ENCODE results near the gene KRTAP5-3. TPM values are rescaled to one million over a fixed set of nuclear protein-coding genes. Genes with fewer than 3 reads are reported as not detected.

The KRTAP5-3 gene
- total and polyA plus RNA-seq, 2 donors (not counting 1 experiment from before 2014, with no cell fraction given): not detected

- DNase-seq (peak; percentile 44), ATAC-seq (ENCODE audit: low read depth) (no peak)
- WGBS (ENCODE audit: insufficient coverage): 74% methylated on average over 14 of the region's 14 CpGs
- intact Hi-C loops (cut with micrococcal nuclease): no loop called here
- no peaks in the 10 kb centered on the region for H3K9me3 Mint-ChIP-seq (ENCODE audit: insufficient read depth)
- Histone ChIP-seq H3K9ac (ENCODE audit: low read length) (no peak overlapping the region), H3K27me3 (replicated peaks in 1 of 4; ENCODE audit: control extremely low read depth in 1 of 4, control insufficient read depth in 3 of 4, insufficient read depth in 4 of 4, low read length in 3 of 4) (peaks cover 0 to 37% (median 7%) of the 10 kb centered on the region in 4 experiments), H2AFZ (ENCODE audit: insufficient read depth, low read depth, low read length, poor library complexity, severe bottlenecking) (no peak overlapping the region), H3K36me3 (replicated peaks in 1 of 2; ENCODE audit: control extremely low read depth in 1 of 2, control insufficient read depth in 1 of 2, extremely low read depth in 1 of 2, insufficient read depth in 2 of 2, low read length in 1 of 2) (no peaks in the 10 kb centered on the region), H3K4me2 (replicated peaks; ENCODE audit: low read depth, low read length, poor library complexity, severe bottlenecking) (no peak overlapping the region), H4K20me1 (ENCODE audit: control insufficient read depth, insufficient read depth, low read length, poor library complexity, severe bottlenecking) (no peaks in the 10 kb centered on the region), H3K27ac (ENCODE audit: low read length in 2 of 2) (no peak overlapping the region), H3K9me3 (ENCODE audit: control extremely low read depth in 1 of 3, control insufficient read depth in 2 of 3, insufficient read depth in 1 of 3, low read length in 2 of 3) (peaks cover 0 to 11% (median 0%) of the 10 kb centered on the region in 3 donors), H3K4me3 (ENCODE audit: control extremely low read depth in 1 of 5, extremely low read depth in 1 of 5, insufficient read depth in 1 of 5, low read depth in 2 of 5, low read length in 4 of 5) (no peak overlapping the region), H3K79me2 (ENCODE audit: control insufficient read depth, insufficient read depth, low read length) (no peaks in the 10 kb centered on the region), H3K4me1 (ENCODE audit: control insufficient read depth in 2 of 2, insufficient read depth in 2 of 2, low read length in 2 of 2) (peaks cover 27 to 28% of the 10 kb centered on the region in 2 donors)
- TF ChIP-seq EZH2 (IDR thresholded peaks at IDR 0.05; ENCODE audit: borderline replicate concordance, insufficient read depth, low read depth, low read length, poor library complexity, severe bottlenecking): no peak
- no peak for TF ChIP-seq CTCF (IDR thresholded peaks at IDR 0.05)
- POLR2A ChIA-PET: interaction anchor here (0.7 kb wide), 1 partner anchor 12 kb away, joined by 5 read pairs; no protein-coding TSS in a partner anchor
- peaks cover 5% of the 10 kb centered on the region for H3K27me3 Mint-ChIP-seq
- CTCF ChIA-PET: interaction anchor here (1.3 kb wide), 1 partner anchor 23 kb away, joined by 6 read pairs; no protein-coding TSS in a partner anchor
- peak overlapping the region; percentile 32 for H3K4me3 Mint-ChIP-seq
- peaks cover 20% of the 10 kb centered on the region for H3K4me1 Mint-ChIP-seq
- H3K27ac Mint-ChIP-seq: peak overlapping the region; percentile 63
These were observed 38.9 kb downstream of the KRTAP5-3 start for GRCh38 chr11:1569251-1569780.

- no peaks in the 10 kb centered on the region for H3K9me3 Mint-ChIP-seq (ENCODE audit: insufficient read depth)
- no peaks in the 10 kb centered on the region for H4K20me1 ChIP-seq (ENCODE audit: control insufficient read depth, insufficient read depth, low read length, poor library complexity, severe bottlenecking)
- H3K36me3 ChIP-seq (replicated peaks in 1 of 2; ENCODE audit: control extremely low read depth in 1 of 2, control insufficient read depth in 1 of 2, extremely low read depth in 1 of 2, insufficient read depth in 2 of 2, low read length in 1 of 2): no peaks in the 10 kb centered on the region
- H3K9me3 ChIP-seq (ENCODE audit: control extremely low read depth in 1 of 3, control insufficient read depth in 2 of 3, insufficient read depth in 1 of 3, low read length in 2 of 3): peaks cover 0 to 11% (median 0%) of the 10 kb centered on the region in 3 donors
- H3K27ac Mint-ChIP-seq: peak overlapping the region; percentile 6
- intact Hi-C loops (cut with micrococcal nuclease): no loop called here
- no peak overlapping the region for H3K9ac ChIP-seq (ENCODE audit: low read length)
- ChIA-PET POLR2A (no interaction called here), CTCF (no interaction called here)
- H3K27me3 Mint-ChIP-seq: peaks cover 5% of the 10 kb centered on the region
- DNase-seq (peak; percentile 67), ATAC-seq (ENCODE audit: low read depth) (no peak)
- peaks cover 20% of the 10 kb centered on the region in 2 donors for H3K4me1 ChIP-seq (ENCODE audit: control insufficient read depth in 2 of 2, insufficient read depth in 2 of 2, low read length in 2 of 2)
- WGBS (ENCODE audit: insufficient coverage): 49% methylated on average over 11 of the region's 13 CpGs
- H3K4me3 ChIP-seq (ENCODE audit: control extremely low read depth in 1 of 5, extremely low read depth in 1 of 5, insufficient read depth in 1 of 5, low read depth in 2 of 5, low read length in 4 of 5): no peak overlapping the region
- no peak overlapping the region for H3K4me2 ChIP-seq (replicated peaks; ENCODE audit: low read depth, low read length, poor library complexity, severe bottlenecking)
- H3K27me3 ChIP-seq (replicated peaks in 1 of 4; ENCODE audit: control extremely low read depth in 1 of 4, control insufficient read depth in 3 of 4, insufficient read depth in 4 of 4, low read length in 3 of 4): peaks cover 0 to 37% (median 7%) of the 10 kb centered on the region in 4 experiments
- H3K79me2 ChIP-seq (ENCODE audit: control insufficient read depth, insufficient read depth, low read length): no peaks in the 10 kb centered on the region
- no peak overlapping the region for H3K27ac ChIP-seq (ENCODE audit: low read length in 2 of 2)
- TF ChIP-seq EZH2 (IDR thresholded peaks at IDR 0.05; ENCODE audit: borderline replicate concordance, insufficient read depth, low read depth, low read length, poor library complexity, severe bottlenecking) (no peak), CTCF (IDR thresholded peaks at IDR 0.05) (no peak)
- H3K4me1 Mint-ChIP-seq: peaks cover 13% of the 10 kb centered on the region
- no peak overlapping the region for H3K4me3 Mint-ChIP-seq
- no peak overlapping the region for H2AFZ ChIP-seq (ENCODE audit: insufficient read depth, low read depth, low read length, poor library complexity, severe bottlenecking)
These were observed 39.8 kb downstream of the KRTAP5-3 start for GRCh38 chr11:1568441-1568911.
